Panc1 (cell line): ENCODE measurements around the gene GRAMD1B. TPM values are rescaled to one million over a fixed set of nuclear protein-coding genes. Genes with fewer than 3 reads are reported as not detected.

Source experiments
- ATAC-seq: fragments of 200-7000 bp; cut with Tn5 transposase; 2 replicates; pipeline ENCODE4 v1.9.1; 2020; ENCODE audit warnings: mild to moderate bottlenecking, moderate library complexity
- BruUV-seq: library from RNA; stranded (reverse); fragments of 400-500 nt; replicated peaks from 2 replicates; lab custom pipeline; 2021; lab: Mats Ljungman, UMichigan
- CTCF ChIA-PET: fragments of 300-600 bp; sonication (Branson Sonifier 250); formaldehyde crosslinking; loops from one replicate; lab custom pipeline; 2022; ENCODE audit warnings: antibody characterized with exemption; lab: Charles Lee
- POLR2A ChIA-PET: fragments of 300-600 bp; sonication (Branson Sonifier 250); formaldehyde crosslinking; loops from one replicate; lab custom pipeline; 2022; ENCODE audit warnings: antibody characterized with exemption; lab: Charles Lee
- DNase-seq: peaks from one replicate; pipeline ENCODE4 v3.0.0-alpha.2; 2010; ENCODE audit warnings: low read depth, low spot score
- H3K27ac ChIP-seq: 2 replicates; pipeline ENCODE4 v1.5.1; 2011; ENCODE audit warnings: mild to moderate bottlenecking, low read length, inconsistent platforms
- H3K27me3 ChIP-seq: fragments of 200-500 bp; sonication (Bioruptor generic); 2 replicates; pipeline ENCODE4 v1.6.0; 2014; ENCODE audit warnings: low read length, inconsistent platforms; ENCODE audit not compliant: control insufficient read depth, insufficient read depth
- H3K36me3 ChIP-seq: fragments of 200-500 bp; sonication (Bioruptor generic); 2 replicates; pipeline ENCODE4 v1.5.1; 2014; ENCODE audit warnings: inconsistent platforms, mild to moderate bottlenecking, low read length, moderate library complexity; ENCODE audit not compliant: control insufficient read depth, insufficient read depth
- H3K4me1 ChIP-seq: 2 replicates; pipeline ENCODE4 v1.5.1; 2011; ENCODE audit warnings: inconsistent platforms, mild to moderate bottlenecking, low read length, moderate library complexity; ENCODE audit not compliant: control insufficient read depth, insufficient read depth
- H3K4me3 ChIP-seq, 2 experiments: 2 replicates each; pipeline ENCODE4 v1.5.1; 2011 to 2012; ENCODE audit warnings: low read depth in 2 of 2, low read length in 2 of 2, mild to moderate bottlenecking in 2 of 2, inconsistent platforms in 1 of 2, moderate library complexity in 1 of 2
- H3K9me3 ChIP-seq: fragments of 200-500 bp; sonication (Bioruptor generic); 2 replicates; pipeline ENCODE4 v1.5.1; 2014; ENCODE audit warnings: low read depth, mild to moderate bottlenecking, inconsistent platforms, low read length, moderate library complexity; ENCODE audit not compliant: control insufficient read depth, insufficient read depth
- POLR2AphosphoS5 ChIP-seq: IDR thresholded peaks from 2 replicates; pipeline ENCODE4 v1.6.1; 2012; ENCODE audit warnings: mild to moderate bottlenecking, low read depth, low read length, moderate library complexity
- SIN3A ChIP-seq: IDR thresholded peaks from 2 replicates; pipeline ENCODE4 v1.6.1; 2012; ENCODE audit warnings: low read depth, mild to moderate bottlenecking, low read length, moderate library complexity, borderline replicate concordance; ENCODE audit not compliant: insufficient read depth
- TCF7L2 ChIP-seq: IDR thresholded peaks from 2 replicates; pipeline ENCODE4 v1.6.1; 2011; ENCODE audit warnings: mild to moderate bottlenecking, low read depth, low read length, inconsistent platforms
- in situ Hi-C: cut with HindIII; loops from 2 replicates; pipeline ENCODE4 v1.10.0; 2016; ENCODE audit warnings: low sequenced_read_pairs, low pct_unique_long_range_greater_than_20kb
- intact Hi-C: fragments of 100-400 bp; cut with micrococcal nuclease; formaldehyde crosslinking; loops from one replicate; pipeline ENCODE4 v1.10.0; 2022; ENCODE audit not compliant: unreplicated experiment
- total RNA-seq: library from RNA; stranded (reverse); gene quantifications from one replicate; pipeline ENCODE4 v1.2.1, GENCODE V29; 2021; ENCODE audit not compliant: unreplicated experiment
- TF ChIP-seq, protein P1 (sequence below): fragments of 450-650 bp; IDR thresholded peaks from 2 replicates; pipeline ENCODE4 v1.5.1; 2017; ENCODE audit warnings: mild to moderate bottlenecking
- TF ChIP-seq, protein P2 (sequence below), 2 experiments: IDR thresholded peaks; 2 replicates each; pipeline ENCODE4 v1.6.1; 2011 to 2012; ENCODE audit warnings: low read depth in 2 of 2, control low read depth in 1 of 2, low read length in 1 of 2, mild to moderate bottlenecking in 1 of 2, moderate library complexity in 1 of 2; ENCODE audit not compliant: insufficient read depth in 1 of 2

The GRAMD1B gene
- total RNA-seq, 1 experiment from 2014 or later, result 0.46 TPM

- in situ Hi-C loops, result no loop called here
- CTCF ChIA-PET, result interaction anchor here (0.7 kb wide), 1 partner anchor 14 kb away, joined by 3 read pairs; no protein-coding TSS in a partner anchor
These were observed 128.7 kb downstream of the GRAMD1B start for GRCh38 chr11:123558536-123559315.

GRCh38 chr11:123559523-123559955, 129.5 kb downstream of the GRAMD1B start:
- ATAC-seq (peak; percentile 5; the same call in 1 of the 2 replicates), DNase-seq (no peak)
- Histone ChIP-seq H3K27me3 (peaks cover 38% of the 10 kb centered on the region), H3K9me3 (no peaks in the 10 kb centered on the region), H3K4me3 (peak overlapping the region; percentile 4 to 14; a peak in 1 of 4 replicates), H3K27ac (no peak overlapping the region), H3K4me1 (no peaks in the 10 kb centered on the region), H3K36me3 (no peaks in the 10 kb centered on the region)
- no TSS peak for BruUV-seq
- intact Hi-C loops (no loop called here), in situ Hi-C loops (no loop called here)
- CTCF ChIA-PET, result interaction anchor here (0.7 kb wide), 1 partner anchor 13 kb away, joined by 3 read pairs; no protein-coding TSS in a partner anchor
- POLR2A ChIA-PET, result no interaction called here
- TF ChIP-seq TCF7L2, result no peak
- TF ChIP-seq, protein P1, sequence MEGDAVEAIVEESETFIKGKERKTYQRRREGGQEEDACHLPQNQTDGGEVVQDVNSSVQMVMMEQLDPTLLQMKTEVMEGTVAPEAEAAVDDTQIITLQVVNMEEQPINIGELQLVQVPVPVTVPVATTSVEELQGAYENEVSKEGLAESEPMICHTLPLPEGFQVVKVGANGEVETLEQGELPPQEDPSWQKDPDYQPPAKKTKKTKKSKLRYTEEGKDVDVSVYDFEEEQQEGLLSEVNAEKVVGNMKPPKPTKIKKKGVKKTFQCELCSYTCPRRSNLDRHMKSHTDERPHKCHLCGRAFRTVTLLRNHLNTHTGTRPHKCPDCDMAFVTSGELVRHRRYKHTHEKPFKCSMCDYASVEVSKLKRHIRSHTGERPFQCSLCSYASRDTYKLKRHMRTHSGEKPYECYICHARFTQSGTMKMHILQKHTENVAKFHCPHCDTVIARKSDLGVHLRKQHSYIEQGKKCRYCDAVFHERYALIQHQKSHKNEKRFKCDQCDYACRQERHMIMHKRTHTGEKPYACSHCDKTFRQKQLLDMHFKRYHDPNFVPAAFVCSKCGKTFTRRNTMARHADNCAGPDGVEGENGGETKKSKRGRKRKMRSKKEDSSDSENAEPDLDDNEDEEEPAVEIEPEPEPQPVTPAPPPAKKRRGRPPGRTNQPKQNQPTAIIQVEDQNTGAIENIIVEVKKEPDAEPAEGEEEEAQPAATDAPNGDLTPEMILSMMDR, result peak; percentile 30; the same call in 1 of the 2 replicates
- TF ChIP-seq POLR2AphosphoS5, result no peak

More at GRCh38 chr11:123558536-123559315, 128.7 kb downstream of the GRAMD1B start:
- no peak for ATAC-seq
- Histone ChIP-seq H3K36me3 (no peaks in the 10 kb centered on the region), H3K4me3 (no peak overlapping the region), H3K27me3 (peaks cover 38% of the 10 kb centered on the region), H3K4me1 (no peaks in the 10 kb centered on the region), H3K9me3 (no peaks in the 10 kb centered on the region), H3K27ac (no peak overlapping the region)
- POLR2A ChIA-PET, result no interaction called here
- TF ChIP-seq, protein P2, sequence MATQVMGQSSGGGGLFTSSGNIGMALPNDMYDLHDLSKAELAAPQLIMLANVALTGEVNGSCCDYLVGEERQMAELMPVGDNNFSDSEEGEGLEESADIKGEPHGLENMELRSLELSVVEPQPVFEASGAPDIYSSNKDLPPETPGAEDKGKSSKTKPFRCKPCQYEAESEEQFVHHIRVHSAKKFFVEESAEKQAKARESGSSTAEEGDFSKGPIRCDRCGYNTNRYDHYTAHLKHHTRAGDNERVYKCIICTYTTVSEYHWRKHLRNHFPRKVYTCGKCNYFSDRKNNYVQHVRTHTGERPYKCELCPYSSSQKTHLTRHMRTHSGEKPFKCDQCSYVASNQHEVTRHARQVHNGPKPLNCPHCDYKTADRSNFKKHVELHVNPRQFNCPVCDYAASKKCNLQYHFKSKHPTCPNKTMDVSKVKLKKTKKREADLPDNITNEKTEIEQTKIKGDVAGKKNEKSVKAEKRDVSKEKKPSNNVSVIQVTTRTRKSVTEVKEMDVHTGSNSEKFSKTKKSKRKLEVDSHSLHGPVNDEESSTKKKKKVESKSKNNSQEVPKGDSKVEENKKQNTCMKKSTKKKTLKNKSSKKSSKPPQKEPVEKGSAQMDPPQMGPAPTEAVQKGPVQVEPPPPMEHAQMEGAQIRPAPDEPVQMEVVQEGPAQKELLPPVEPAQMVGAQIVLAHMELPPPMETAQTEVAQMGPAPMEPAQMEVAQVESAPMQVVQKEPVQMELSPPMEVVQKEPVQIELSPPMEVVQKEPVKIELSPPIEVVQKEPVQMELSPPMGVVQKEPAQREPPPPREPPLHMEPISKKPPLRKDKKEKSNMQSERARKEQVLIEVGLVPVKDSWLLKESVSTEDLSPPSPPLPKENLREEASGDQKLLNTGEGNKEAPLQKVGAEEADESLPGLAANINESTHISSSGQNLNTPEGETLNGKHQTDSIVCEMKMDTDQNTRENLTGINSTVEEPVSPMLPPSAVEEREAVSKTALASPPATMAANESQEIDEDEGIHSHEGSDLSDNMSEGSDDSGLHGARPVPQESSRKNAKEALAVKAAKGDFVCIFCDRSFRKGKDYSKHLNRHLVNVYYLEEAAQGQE (IDR thresholded peaks at IDR 0.05; ENCODE audit: insufficient read depth in 1 of 2, low read depth in 2 of 2, low read length in 1 of 2), result no peak
- no peak for TF ChIP-seq TCF7L2
- no peak for DNase-seq
- intact Hi-C loops, result no loop called here
- BruUV-seq, result no TSS peak

DNA sequence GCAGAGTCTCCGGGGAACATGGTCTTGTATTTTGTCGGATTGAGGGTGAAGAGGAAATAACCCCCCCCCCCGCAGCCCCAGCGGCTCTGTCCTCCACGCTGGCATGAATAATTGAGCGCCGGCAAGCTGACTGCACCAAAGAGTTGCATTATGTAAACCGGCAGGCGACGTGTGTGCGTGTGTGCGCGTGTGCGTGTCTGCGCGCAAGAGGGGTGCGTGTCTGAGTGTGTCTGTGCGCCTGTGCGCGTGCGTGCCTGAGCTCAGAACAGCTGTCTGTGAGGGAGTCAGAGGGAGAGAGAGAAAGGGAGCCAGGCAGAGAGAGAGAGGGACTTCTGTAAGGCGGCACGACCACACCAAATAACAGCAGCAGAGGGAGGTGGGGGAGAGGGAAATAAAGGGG, 129.9 kb downstream of the GRAMD1B start:
- intact Hi-C loops (no loop called here), in situ Hi-C loops (no loop called here)
- Histone ChIP-seq H3K4me3 (peak overlapping the region; percentile 4 to 14; a peak in 2 of 4 replicates), H3K9me3 (no peaks in the 10 kb centered on the region), H3K4me1 (no peaks in the 10 kb centered on the region), H3K36me3 (no peaks in the 10 kb centered on the region), H3K27me3 (peaks cover 38% of the 10 kb centered on the region), H3K27ac (no peak overlapping the region)
- TF ChIP-seq SIN3A (no peak), TCF7L2 (no peak), POLR2AphosphoS5 (no peak)
- TF ChIP-seq, protein P1, result no peak
- TF ChIP-seq, protein P2 (IDR thresholded peaks at IDR 0.05; ENCODE audit: insufficient read depth in 1 of 2, low read depth in 2 of 2, low read length in 1 of 2), result no peak
- ChIA-PET CTCF (no interaction called here), POLR2A (no interaction called here)
- peak; percentile 64 for ATAC-seq
- no TSS peak for BruUV-seq
- DNase-seq, result no peak
